ENCODE data around the gene IL18R1. TPM values are rescaled to one million over a fixed set of nuclear protein-coding genes. Genes with fewer than 3 reads are reported as not detected.

IL18R1 gene
- polyA plus RNA-seq, 2 of the 4 experiments (the other 2 are of a cell fraction), result 0.87 to 2.6 TPM

DNA sequence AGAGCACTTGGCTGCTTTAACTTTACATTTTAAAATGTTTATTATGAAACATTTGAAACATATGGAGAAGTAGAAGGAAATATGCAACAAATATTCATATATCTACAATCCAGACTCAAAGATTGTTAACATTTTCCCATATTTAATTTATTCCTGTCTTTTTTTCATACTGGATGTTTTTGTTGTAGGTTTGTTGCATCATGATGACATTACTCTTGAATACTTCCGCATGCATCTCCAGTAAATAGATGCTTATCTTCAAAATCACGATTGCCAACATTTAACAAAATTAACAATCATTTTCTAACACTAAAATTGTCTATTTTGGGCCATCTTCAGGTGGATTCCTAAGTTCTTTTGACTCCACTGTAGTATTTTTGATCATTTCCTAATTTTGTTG lies 46.3 kb downstream of the IL18R1 start:
- 66% methylated on average over 2 of the region's 2 CpGs for WGBS (ENCODE audit: missing lambda C conversion rate)
- POLR2A ChIA-PET, result no interaction called here
- Histone ChIP-seq H3K4me1 (no peaks in the 10 kb centered on the region), H3K4me2 (no peak overlapping the region), H3K27ac (no peak overlapping the region), H3K9me3 (no peaks in the 10 kb centered on the region), H3K4me3 (no peak overlapping the region)
- ATAC-seq (no peak), FAIRE-seq (no peak), DNase-seq (ENCODE audit: low read depth in 1 of 2, low spot score in 1 of 2) (no peak)
- CTCF ChIA-PET, result no interaction called here
- TF ChIP-seq HOXA7 (CRISPR knock-in tag; IDR thresholded peaks at IDR 0.05), result no peak
- no peak for TF ChIP-seq RFX5 (IDR thresholded peaks at IDR 0.05)
- TF ChIP-seq HOXB5 (CRISPR knock-in tag; IDR thresholded peaks at IDR 0.05), result no peak
- no peak for TF ChIP-seq CBX8 (IDR thresholded peaks at IDR 0.05)
- TF ChIP-seq TP53 (CRISPR knock-in tag; IDR thresholded peaks at IDR 0.05), result no peak
- TF ChIP-seq GATA3 (IDR thresholded peaks at IDR 0.05; ENCODE audit: borderline replicate concordance), result no peak
- TF ChIP-seq SMC3 (IDR thresholded peaks at IDR 0.05), result no peak
- TF ChIP-seq CEBPB (IDR thresholded peaks at IDR 0.05), result no peak

DNA sequence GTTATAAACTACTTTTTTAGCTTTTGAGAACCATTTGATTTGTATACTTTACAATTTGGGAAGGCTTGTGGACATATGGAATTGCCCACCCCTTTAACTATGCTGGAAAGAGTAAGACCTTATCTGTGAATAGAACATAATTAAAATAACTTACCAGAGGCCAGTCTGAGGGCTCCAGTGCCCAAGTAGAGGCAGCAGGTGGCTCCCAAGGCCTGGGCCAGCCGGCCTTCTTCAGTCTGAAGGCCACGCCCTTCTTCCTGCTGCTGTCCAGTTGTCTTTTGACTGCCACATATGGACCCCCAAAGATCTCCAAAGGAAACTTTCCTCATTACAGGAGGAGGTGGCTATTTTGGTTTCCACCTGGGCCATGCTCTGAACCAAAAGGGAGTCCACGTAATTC lies 55.4 kb downstream of the IL18R1 start:
- Histone ChIP-seq H3K27ac (no peak overlapping the region), H3K4me3 (no peak overlapping the region), H3K4me2 (no peak overlapping the region), H3K4me1 (no peaks in the 10 kb centered on the region), H3K9me3 (no peaks in the 10 kb centered on the region)
- WGBS (ENCODE audit: missing lambda C conversion rate), result 51% methylated on average over 3 of the region's 3 CpGs
- CTCF ChIA-PET, result interaction anchor here (1.7 kb wide), 1 partner anchor 391 kb away, joined by 4 read pairs; no protein-coding TSS in a partner anchor
- ATAC-seq (no peak), DNase-seq (ENCODE audit: low read depth in 1 of 2, low spot score in 1 of 2) (no peak), FAIRE-seq (peak; percentile 28)
- TF ChIP-seq CBX8 (IDR thresholded peaks at IDR 0.05) (no peak), RARB (CRISPR knock-in tag; IDR thresholded peaks at IDR 0.05) (no peak), JUN (IDR thresholded peaks at IDR 0.05) (no peak), RCOR1 (IDR thresholded peaks at IDR 0.05; ENCODE audit: low read depth, low read length) (no peak), KDM5A (IDR thresholded peaks at IDR 0.05) (no peak), GATA3 (IDR thresholded peaks at IDR 0.05; ENCODE audit: borderline replicate concordance) (no peak), MAZ (IDR thresholded peaks at IDR 0.05; ENCODE audit: borderline replicate concordance, low read depth, low read length) (no peak), CEBPB (IDR thresholded peaks at IDR 0.05) (no peak), HOXB5 (CRISPR knock-in tag; IDR thresholded peaks at IDR 0.05) (no peak)
- TF ChIP-seq, protein P1, sequence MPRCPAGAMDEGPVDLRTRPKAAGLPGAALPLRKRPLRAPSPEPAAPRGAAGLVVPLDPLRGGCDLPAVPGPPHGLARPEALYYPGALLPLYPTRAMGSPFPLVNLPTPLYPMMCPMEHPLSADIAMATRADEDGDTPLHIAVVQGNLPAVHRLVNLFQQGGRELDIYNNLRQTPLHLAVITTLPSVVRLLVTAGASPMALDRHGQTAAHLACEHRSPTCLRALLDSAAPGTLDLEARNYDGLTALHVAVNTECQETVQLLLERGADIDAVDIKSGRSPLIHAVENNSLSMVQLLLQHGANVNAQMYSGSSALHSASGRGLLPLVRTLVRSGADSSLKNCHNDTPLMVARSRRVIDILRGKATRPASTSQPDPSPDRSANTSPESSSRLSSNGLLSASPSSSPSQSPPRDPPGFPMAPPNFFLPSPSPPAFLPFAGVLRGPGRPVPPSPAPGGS (IDR thresholded peaks at IDR 0.05), result no peak
- TF ChIP-seq, protein P2, sequence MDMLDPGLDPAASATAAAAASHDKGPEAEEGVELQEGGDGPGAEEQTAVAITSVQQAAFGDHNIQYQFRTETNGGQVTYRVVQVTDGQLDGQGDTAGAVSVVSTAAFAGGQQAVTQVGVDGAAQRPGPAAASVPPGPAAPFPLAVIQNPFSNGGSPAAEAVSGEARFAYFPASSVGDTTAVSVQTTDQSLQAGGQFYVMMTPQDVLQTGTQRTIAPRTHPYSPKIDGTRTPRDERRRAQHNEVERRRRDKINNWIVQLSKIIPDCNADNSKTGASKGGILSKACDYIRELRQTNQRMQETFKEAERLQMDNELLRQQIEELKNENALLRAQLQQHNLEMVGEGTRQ (IDR thresholded peaks at IDR 0.05), result no peak
- TF ChIP-seq, protein P3, sequence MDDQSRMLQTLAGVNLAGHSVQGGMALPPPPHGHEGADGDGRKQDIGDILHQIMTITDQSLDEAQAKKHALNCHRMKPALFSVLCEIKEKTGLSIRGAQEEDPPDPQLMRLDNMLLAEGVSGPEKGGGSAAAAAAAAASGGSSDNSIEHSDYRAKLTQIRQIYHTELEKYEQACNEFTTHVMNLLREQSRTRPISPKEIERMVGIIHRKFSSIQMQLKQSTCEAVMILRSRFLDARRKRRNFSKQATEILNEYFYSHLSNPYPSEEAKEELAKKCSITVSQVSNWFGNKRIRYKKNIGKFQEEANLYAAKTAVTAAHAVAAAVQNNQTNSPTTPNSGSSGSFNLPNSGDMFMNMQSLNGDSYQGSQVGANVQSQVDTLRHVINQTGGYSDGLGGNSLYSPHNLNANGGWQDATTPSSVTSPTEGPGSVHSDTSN (IDR thresholded peaks at IDR 0.05), result no peak
- TF ChIP-seq, protein P4, sequence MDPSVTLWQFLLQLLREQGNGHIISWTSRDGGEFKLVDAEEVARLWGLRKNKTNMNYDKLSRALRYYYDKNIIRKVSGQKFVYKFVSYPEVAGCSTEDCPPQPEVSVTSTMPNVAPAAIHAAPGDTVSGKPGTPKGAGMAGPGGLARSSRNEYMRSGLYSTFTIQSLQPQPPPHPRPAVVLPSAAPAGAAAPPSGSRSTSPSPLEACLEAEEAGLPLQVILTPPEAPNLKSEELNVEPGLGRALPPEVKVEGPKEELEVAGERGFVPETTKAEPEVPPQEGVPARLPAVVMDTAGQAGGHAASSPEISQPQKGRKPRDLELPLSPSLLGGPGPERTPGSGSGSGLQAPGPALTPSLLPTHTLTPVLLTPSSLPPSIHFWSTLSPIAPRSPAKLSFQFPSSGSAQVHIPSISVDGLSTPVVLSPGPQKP (IDR thresholded peaks at IDR 0.05; ENCODE audit: low read depth, low read length), result no peak
- TF ChIP-seq, protein P5, sequence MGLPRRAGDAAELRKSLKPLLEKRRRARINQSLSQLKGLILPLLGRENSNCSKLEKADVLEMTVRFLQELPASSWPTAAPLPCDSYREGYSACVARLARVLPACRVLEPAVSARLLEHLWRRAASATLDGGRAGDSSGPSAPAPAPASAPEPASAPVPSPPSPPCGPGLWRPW (IDR thresholded peaks at IDR 0.05), result no peak
- POLR2A ChIA-PET, result no interaction called here

DNA sequence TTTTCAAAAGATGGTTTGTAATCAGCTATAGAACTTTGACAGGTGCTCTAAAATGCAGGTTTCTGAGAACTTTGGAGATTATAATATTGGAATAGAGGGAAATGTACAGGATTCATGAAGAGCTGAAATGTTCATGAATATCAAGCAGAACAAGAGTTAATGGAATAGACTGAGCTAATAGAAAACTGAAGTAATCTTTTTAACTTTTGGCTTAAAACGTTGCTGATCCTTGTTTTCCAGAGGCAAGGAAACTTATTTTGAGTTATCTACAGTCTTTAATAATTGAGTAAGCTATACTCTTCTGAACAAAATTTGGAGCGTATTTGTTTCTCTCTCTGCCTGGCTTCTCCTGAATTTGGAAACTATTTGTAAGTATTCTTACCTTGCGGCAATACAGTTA lies 56.6 kb downstream of the IL18R1 start:
- POLR2A ChIA-PET, result no interaction called here
- ATAC-seq, result no peak
- no peak overlapping the region for H3K4me3 ChIP-seq
- CTCF ChIA-PET, result no interaction called here
- H3K4me2 ChIP-seq, result no peak overlapping the region
- TF ChIP-seq SMC3 (IDR thresholded peaks at IDR 0.05), result no peak
- TF ChIP-seq EP300 (IDR thresholded peaks at IDR 0.05), result no peak
- no peaks in the 10 kb centered on the region for H3K9me3 ChIP-seq
- H3K4me1 ChIP-seq, result no peaks in the 10 kb centered on the region
- 50% methylated on average over 3 of the region's 3 CpGs for WGBS (ENCODE audit: missing lambda C conversion rate)
- H3K27ac ChIP-seq, result no peak overlapping the region
- DNase-seq (ENCODE audit: low read depth in 1 of 2, low spot score in 1 of 2), result no peak
- no peak for FAIRE-seq
